SIG-M5 treated with dmso at 0.1 percent for 504 hours (cell line): ENCODE results near the gene IL13.

Experiments used
- DNase-seq: peaks from one replicate; lab custom pipeline; 2025; ENCODE audit not compliant: unreplicated experiment; lab: John Stamatoyannopoulos, UW

The IL13 gene

DNA sequence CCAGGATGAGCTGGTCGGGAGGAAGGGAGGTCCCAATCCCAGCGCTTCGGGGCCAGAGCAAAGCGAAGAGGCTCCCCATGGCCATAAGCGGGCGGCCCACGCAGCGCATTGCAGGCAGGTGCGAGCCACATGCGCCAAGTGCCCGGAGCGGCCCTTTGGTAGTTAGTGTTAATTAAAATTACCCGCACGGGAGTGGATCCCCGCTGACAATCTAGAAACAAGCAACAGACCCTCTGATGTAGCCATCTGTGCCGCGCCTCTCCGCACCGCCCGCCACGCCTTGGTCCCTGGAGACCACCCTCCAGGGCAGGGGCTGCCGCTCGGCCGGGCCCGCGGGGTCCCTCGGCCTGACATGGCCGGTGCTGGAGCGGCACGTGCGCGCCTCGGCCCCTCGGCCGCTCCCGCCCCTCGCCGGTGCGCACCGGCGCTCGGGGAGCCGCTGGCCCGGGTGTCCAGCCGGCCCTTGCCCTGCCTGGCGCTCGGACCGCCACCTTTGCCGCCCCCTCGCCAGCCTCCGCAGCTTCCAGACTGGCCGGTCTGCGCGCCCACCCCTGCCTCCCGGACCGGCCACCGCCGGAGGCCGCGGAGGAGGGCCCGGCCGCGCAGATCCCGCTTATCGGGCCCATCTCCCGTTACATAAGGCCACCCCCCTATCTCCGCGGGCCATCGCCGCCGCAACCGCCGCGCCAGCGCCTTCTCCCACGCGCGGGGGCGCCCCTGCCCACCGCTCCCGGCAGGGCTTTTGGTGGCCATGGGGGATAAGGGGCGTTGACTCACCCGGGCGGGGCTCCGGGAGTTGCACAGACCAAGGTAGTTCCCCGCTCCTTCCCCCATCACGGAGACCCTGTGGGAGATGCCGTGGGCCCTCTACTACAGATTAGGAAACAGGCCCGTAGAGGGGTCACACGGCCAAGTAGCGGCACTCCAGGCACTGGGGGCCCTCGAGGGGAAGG, 1.9 kb upstream of the IL13 start:
- DNase-seq = no peak

DNA sequence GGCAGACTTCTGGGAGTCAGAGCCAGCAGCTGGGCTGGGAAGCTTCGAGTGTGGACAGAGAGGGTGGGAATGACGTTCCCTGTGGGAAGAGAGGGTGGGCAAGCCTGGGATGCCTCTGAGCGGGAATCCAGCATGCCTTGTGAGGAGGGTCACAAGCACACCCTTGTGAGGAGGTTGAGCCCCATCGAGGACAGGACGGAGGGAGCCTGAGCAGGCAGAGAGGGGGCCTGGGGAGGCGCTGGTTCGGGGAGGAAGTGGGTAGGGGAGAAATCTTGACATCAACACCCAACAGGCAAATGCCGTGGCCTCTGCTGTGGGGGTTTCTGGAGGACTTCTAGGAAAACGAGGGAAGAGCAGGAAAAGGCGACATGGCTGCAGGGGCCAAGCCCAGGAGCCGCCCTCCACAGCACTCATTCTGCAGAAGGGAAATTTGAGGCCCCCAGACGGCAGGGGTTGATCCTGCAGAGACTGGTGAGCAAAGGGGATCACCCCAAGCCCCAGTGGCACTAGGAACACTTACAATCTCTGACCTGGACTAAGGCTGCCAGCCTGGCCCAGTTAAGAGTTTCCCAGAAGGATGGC, 1.1 kb upstream of the IL13 start:
- DNase-seq = no peak

DNA sequence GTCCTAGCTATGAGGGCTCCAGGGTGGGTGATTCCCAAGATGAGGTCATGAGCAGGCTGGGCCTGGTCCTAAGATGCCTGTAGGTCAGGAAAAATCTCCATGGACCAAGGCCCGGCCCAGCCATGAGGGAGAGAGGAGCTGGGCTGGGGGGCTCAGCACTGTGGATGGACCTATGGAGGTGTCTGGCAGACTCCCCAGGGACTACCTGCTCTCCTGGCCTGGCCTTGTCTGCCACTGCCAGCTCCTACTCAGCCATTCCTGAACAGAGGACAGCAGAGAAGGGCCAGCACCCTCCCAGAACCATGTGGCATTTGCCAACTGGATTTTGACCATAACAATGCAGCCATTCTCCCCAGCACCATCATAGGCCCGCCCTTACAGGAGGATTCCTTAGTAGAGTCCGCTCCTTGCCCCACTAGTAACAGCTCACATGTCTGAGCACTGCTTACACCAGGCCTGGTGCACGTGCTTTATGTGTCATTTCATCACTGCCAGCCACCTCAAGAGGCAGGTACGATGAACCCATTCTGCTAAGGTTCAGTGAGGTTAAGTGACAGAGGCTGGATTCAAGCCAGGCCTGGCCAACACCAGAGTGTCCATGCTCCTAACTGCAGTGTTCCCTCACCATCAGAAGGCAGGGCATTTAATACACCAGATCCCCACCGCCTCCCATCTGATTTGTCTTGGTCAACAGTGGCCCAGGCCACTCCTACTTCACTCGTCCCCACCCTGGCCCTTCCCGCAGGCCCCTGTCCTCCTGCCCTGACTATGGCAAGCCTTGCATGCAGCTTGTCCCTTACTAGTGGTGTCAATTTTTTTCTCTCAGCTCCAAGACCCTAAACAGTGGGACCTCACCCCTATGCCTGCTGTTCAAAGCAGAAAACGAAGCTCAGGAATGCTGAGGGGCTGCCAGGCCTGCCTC, 669 bp downstream of the IL13 start:
- DNase-seq = no peak

DNA sequence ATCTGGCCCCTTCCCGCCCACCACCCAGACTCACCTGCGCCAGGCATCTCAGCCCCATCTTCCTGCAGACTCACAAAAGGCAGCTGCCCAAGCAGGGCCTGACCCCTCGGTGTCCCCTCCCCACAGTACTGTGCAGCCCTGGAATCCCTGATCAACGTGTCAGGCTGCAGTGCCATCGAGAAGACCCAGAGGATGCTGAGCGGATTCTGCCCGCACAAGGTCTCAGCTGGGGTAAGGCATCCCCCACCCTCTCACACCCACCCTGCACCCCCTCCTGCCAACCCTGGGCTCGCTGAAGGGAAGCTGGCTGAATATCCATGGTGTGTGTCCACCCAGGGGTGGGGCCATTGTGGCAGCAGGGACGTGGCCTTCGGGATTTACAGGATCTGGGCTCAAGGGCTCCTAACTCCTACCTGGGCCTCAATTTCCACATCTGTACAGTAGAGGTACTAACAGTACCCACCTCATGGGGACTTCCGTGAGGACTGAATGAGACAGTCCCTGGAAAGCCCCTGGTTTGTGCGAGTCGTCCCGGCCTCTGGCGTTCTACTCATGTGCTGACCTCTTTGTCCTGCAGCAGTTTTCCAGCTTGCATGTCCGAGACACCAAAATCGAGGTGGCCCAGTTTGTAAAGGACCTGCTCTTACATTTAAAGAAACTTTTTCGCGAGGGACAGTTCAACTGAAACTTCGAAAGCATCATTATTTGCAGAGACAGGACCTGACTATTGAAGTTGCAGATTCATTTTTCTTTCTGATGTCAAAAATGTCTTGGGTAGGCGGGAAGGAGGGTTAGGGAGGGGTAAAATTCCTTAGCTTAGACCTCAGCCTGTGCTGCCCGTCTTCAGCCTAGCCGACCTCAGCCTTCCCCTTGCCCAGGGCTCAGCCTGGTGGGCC, 1.9 kb downstream of the IL13 start:
- no peak for DNase-seq

DNA sequence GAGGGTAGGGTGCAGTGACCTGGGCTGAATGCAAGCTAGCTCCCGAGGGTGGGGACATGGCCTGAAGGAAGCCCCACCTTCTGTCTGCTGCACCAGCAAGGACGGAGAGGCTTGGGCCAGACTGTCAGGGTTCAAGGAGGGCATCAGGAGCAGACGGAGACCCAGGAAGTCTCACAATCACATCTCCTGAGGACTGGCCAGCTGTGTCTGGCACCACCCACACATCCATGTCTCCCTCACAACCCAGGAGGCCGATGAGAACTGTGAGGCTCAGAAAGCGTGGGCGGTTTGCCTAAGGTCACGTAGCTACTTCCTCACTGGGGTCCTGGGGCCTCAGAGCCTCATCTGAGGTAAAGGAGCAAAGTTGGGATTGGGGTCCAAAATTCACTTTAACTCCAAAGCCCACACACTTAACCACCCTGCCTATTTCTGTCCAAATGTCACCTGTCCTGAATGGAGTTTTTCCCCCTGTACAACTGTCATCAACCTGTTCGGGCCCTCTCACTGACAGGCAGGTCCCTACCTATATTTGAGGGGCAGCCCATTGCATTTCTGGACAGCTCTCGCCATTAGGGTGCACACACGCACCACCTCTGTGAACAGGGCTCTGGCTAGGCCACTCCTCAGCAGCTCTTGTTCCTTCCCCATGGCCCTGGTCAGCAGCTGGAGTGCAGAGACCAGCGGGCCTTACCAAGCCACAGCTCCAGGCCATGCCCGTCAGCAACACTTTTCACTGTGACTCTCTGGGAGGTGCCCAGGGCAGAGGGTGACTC, 3.4 kb downstream of the IL13 start:
- DNase-seq = no peak

DNA sequence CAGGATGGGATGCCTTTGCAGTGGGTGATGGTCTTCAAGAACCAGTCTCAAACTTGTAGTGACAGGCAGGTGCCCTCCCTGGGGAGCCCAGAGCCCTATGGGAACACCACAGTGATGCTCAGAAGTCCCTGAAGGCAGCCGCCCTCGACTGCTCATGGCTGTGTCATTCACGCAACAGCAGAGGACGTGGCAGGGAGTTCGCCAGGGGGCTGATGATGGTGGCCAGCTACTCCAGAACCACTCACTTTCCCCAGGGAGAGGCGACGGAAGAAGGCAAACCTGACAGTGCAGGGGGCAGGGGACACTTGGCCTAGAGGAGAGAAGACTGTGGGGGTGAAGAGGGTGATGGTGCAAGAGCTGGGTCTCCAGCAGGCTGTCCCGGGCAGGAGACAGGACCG, 4.0 kb downstream of the IL13 start:
- no peak for DNase-seq

DNA sequence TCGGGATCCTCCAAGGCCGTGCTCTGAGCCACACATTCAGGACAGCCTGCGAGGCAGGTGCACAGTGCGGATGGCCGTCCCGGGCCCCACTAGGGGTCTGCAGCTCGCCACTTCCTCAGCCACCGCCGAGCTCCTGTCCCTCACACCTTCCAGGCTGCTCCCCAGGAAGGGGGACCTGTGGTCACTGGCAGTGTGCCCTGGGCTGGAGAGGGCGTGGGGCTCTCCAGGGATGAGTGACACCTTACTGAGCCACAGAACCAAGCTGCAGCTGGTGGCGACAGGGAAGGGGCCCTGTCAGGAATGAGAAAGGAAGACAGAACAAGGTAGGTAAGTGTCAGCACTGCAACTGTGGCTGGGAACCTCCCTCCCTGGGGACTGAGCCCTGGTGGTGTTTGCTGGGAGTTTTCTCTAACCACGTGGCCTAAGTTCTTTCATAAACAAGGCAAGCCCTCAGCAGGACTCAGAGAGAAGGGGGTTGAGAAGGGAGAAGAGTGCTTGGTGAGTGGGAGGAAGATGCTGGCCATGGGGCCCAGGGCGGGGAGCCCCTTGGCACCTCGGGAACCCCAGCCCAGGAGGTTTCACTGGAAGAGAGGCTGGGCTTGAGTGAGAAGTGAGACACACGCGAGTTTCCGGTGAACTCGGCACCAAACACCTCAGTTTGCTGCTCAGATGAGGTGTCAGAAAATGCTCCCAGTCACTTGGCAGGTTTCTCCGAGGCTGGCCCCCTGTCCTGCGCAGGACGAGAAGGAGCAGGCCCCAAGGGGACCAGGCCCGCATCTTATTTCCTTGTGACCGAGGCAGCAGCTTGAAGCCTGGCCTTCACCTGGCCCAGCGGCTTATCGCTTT, 5.2 kb downstream of the IL13 start:
- DNase-seq = no peak

DNA sequence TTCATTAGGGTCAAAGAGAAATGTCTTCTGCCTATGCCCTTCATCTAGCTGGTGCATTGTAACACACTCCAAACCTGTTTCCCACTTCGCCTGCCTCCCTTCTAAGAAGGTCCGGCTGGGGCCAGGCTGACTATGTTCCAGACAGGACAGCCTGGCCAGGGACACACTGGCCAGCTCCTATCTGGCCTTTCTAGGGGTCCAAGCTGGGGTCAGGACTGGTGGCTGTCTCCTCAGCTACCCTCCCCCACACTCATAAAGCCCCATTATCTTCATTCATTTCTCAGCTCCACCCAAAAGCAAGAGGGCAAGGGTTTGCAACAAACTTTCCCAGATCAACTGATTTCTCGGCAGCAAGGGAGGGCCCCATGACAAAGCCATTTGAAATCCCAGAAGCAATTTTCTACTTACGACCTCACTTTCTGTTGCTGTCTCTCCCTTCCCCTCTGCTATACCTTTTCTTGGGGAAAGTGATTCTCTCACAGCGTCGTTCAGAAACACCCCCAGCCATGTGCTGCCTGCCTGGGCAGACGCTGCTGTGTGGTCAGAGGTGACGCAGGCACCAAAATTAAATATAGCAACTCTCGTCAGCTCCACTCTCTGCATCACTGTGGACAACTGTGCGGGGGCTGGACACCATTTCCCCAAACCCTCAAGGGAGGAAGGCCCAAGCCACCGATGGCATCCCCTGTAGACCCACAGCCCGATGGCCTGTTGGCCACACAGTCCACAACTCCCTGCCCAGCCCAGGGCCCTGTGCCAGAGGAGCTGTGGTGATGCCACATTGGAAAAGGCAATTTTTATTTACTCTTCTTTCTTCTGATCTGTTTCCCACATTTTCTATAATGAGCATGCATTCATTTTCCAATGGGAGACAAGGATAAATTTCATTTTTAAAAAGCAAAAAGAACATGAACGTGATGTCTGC, 6.1 kb downstream of the IL13 start:
- no peak for DNase-seq

DNA sequence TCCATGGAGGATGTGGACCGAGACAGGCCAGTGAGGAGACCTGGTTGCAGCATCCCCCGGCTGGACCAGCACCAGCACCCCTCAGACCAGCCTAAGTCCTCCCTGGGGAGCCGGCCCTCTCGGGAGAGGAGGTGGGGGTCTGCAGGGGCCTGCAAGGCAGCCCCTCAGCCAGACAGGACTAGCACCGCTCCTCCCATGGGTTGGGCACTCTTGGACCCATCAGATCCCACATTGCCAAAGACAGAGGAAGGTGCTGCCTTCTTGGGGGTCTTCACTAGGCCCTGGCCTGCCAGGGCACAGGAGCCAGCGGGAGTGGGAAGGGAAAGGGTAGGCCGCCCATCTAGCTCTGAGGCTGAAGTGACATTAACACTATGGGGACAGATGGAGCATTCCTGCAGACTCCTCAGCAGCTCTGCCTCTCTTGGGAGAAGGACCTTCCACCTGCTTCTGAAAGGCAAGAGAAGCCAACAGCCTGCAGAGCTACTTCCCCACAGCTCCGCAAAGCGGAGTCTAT, 6.8 kb downstream of the IL13 start:
- no peak for DNase-seq

DNA sequence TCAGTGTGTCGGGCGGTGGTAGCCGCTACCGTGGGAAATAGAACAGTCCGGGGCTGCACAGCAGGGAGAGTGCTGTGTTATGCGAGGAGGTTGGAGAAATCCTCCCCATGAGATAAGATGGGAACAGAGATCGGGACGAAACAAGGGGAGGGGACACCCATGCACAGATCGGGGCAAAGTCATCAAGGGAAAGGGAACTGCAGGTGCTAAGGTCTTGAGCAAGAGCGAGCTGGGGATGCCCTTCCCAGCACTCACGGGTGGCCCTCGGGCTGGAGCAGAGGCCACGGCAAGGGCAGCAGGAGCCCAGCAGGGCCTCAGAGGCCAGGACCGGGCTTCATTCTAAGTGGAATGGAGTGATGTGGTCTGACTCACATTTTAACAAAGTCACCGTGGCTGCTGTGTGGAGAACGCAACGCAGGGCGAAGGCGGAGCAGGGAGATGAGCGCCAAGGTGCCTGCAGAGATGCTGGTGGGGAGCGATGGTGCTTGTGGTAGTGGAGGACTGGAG, 7.7 kb downstream of the IL13 start:
- DNase-seq = no peak

DNA sequence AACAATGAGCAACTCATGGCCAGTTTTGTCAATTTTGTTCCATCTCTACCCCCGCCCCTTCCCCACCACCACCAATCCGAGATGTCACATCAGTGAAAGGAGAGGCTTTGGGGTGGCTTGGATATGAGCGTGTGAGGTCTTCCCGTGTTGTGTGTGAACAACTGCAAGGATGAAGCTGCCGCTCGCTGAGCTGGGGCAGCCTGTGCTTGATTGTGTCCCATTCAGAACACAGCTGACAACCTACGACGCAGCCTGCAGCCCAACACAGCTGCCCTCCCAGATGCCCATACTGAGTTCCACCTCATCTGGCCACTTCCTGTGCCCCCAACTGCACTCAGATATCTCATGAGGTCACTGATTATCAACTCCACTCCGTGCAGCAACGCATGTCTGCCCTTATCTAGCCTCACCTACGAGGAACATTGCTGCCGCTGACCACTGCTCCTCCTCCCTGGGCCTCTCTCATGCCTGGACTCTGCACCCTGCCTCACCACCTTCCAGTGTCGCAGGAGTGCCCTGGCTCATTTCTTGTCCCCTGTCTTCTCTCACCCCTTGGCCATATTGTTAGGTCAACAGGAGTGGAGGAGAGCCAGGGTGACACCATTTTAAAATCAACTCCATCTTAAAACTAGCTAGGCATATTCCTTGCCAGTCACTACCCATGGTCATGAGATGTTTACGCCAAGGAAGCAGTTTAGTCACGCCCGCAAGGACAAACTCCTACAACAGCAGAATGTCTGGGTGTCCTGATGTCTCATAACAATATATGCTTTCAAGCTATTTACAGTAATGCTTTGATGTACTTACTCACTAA, 8.5 kb downstream of the IL13 start:
- no peak for DNase-seq

DNA sequence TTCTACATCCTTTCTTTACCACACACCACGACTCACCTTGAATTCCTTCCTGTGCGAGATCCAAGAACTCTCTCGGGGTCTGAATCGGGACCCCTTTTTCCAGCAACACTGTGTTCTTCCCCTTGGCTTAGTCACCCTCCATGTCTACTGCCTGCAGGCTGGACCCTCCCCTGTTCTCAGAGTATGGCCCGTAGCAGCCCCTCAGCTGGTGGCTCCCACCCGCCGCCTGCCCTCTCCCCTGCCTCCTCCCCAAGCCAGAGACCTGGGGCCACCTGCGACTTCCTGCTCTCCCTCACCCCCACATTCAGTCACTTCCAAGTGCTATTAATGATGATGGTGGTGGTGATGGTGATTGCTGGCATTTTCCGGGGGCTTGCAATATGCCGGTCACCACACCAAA, 9.3 kb downstream of the IL13 start:
- DNase-seq = no peak

DNA sequence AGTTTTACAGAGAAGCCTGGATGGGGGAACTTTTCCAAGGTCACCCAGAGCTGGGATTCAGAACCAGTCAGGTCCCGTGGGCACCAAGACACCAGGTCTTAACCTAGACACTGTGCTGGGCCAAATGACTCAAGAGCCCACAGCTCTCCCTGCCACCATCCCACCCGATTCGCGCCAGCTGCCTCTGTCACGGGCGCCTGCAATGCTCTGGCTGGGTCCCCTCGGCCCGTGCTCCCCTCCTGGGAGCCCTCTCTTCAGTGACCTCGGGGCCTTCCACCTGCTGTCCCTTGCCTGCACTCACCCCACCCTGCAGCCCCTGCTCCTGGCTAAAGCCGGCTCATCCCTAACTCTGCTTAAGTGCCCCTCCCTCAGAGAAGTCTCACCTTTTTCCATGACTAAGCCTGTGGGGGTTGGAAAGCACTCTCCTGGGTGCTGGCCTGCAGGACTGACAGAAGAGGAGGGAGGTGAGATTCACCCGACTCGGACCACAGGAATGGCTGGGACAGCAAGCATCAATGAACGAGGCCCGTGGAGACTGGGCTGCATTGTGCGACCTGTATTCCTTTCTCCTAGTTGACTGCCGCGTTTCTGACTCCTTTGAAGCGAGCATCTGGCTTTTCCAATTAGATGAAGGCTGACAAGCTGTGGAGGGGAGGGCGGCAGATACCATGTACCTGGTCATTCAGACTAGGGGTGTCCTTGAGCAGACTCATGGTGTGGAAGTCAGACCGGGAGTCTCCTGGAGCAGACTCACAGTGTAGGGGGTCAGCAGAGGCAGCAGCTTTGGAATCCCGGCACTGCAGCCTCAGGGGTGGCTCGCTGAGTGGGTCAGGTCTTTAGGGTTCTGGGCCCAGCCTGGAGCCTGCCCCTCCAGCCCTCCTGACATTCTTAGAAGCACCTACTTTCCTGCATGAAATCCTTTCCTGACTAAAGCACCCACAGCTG, 10.1 kb downstream of the IL13 start:
- no peak for DNase-seq

DNA sequence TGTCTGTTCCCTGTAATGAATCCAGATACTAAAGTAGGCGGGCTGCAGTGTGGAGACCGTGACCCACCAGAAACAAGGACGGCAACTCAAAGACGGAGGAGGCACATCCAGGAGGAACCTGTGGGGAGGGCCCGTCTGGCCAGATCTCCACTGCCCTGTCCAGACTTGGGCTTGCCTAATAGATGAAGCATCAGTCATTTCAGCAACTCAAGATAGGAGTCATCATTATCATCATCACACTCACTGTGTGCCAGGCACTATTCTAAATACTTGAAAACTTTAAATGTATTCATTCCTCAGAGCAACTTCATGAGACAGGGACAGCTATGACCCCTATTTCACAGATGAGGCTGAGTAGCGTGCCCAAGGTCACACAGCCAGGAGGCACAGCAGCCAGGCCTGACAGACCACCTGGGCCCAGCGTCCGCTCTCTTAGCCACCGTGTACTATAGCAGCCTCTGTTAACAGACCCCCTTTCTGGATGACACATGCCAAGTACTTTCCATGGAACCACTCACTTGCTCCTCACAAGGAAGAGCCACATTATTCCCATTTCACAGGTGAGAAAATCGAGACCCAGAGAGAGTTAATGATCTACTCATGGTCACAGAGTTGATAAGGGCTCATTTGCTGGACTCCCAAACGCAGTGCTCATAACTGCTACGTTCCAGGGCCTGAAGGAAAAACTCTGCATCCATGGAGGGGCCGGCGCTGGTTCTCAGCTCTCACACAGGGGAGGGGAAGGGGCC, 10.9 kb downstream of the IL13 start:
- no peak for DNase-seq

DNA sequence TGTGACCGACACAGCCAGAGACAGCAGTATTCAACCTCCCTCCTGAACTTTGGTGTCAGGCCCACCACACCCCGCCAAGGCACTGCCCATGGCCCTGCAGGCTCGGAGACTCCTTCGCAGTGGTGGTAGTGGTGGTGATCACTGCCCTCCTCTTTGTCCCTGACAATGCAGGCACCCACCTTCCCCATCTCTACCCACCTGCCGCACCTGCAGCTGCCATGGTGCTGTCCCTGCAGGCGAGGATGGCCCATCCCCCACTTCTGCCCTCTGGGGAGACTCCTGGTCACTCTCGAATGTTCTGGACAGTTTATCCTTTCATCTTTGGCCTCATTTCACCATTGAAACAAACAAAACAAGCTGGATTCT, 11.5 kb downstream of the IL13 start:
- no peak for DNase-seq
